Iris pigment epithelial cell (primary cell): Measurements from ENCODE around the gene SEPTIN10.

Experiments used
- DNase-seq: peaks from one replicate; pipeline ENCODE4 v3.0.0-alpha.2; 2011; ENCODE audit warnings: low read depth

SEPTIN10 gene

DNA sequence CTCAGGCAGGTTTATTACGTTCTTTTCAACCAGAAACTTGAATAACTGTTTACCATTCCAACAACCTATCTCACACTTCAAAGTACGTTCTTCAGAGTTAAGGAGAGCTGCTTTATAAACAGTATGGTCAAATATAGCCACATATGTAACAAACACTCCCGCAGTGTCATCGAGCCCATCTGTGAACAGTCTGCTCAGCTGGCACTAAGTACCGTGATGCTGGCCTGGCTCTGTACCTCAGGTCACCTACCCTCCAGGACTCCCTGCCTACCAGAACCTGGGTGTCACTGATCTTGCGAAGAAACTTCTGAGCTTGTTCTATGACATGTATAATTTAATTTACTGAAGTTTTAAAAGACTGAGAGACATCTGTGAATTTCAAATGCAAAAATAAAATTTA, 71.4 kb downstream of the SEPTIN10 start:
- DNase-seq = no peak

DNA sequence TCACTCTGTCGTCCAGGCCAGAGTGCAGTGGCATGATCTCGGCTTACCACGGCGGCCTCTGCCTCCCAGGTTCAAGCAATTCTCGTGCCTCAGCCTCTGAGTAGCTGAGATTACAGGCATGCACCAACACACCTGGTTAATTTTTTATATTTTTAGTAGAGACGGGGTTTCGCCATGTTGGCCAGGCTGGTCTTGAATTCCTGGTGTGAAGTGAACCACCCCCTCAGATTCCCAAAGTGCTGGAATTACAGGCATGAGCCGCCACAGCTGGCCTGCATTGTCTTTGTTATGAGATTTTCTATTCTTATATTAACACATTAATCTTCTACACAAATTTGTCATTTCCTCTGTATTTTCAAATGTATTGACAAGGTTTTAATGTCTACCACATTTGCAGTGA, 75.2 kb downstream of the SEPTIN10 start:
- DNase-seq = no peak

- DNase-seq = peak; percentile 46
Observed at GRCh38 chr2:109537565-109538222, 76.1 kb downstream of the SEPTIN10 start.

DNA sequence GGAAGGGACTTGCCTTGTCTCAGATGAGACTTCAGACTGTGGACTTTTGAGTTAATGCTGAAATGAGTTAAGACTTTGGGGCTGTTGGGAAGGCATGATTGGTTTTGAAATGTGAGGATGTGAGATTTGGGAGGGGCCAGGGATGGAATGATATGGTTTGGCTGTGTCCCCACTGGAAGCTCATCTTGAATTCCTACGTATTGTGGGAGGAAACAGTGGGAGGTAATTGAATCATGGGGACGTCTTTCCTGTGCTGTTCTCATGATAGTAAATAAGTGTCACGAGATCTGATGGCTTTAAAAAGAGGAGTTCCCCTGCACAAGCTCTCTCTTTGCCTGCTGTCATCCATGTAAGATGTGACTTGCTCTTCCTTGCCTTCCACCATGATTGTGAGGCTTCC, 77.2 kb downstream of the SEPTIN10 start:
- DNase-seq = peak; percentile 44

DNA sequence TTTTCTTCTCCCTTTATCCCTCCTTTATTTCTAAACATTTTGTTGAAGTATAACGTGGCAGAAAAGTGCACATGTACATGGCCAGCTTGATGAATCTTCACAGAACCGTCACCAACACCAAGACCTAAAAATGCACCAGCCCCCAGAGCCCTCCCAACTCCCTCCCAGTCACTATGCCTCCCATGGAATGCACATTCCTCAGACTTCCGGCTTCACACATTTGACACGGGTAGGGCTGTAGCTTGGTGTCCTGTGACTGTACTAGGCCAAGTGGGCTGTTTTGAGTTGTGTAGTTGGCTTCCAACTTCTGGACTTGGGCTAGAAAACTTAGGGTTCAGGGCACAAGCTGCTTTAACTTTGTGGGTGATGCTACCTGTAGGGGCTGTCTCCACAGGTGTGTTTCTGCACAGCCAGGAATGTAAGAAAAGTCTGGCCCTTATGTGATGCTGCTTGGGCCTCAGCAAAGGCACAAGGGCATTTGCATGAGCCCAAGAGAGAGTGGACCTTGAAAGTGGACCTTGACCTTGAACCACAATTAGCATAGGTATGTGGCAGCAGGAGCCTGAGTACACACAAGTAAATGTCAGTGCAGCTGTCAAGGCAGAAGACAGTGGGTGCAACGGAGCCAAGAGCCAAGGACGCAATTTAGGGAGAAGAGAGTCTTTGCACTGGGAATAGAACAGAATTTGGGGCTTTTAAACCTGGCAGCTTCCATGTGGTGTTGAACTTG, 78.4 kb downstream of the SEPTIN10 start:
- no peak for DNase-seq

GRCh38 chr2:109533823-109534222, 79.9 kb downstream of the SEPTIN10 start:
- no peak for DNase-seq

- DNase-seq = no peak
Observed at GRCh38 chr2:109532728-109533076, 81.1 kb downstream of the SEPTIN10 start.

DNA sequence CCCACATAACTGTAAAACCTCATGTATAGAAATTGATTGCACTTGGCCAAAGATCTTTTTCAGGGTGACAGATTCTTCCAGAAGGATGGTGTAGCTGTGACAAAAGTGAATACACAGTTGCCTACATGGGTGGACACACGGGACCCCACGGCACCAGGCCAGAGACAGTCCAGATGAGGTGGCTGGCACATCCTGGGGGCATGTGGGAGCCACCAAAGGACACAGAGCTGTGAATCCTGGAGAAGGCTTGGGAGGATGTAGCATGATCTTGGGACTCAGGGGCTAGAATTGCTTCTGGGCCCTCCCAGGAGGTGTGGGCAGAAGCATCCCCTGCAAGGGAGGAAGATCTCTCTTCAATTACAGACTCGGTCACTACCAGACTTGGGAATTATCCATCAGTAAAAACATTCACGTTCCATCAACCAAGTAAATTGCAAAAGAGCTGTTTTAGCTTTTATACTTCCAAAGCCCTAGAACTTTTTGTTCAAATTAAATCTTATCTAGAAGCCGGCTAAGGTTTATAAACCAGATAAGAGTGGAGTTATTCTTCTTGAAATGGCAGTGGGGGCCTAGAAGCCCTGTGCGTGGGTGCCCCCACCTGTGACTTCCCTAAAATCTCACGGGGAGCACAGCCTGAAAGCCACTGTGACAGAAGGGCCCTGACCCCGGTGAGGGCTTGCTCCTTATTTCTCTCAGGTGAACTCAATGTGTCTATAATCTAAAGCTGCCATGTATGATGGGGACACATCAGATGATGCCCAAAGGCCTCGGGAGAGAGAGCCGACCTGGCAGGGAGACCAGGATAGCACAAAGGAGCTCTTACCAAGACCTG, 81.7 kb downstream of the SEPTIN10 start:
- DNase-seq = no peak

- DNase-seq = no peak
Observed at GRCh38 chr2:109531221-109531620, 82.5 kb downstream of the SEPTIN10 start.

GRCh38 chr2:109530712-109531111, 83.1 kb downstream of the SEPTIN10 start:
- no peak for DNase-seq

- no peak for DNase-seq
Observed at GRCh38 chr2:109529532-109530449, 84.0 kb downstream of the SEPTIN10 start.

- no peak for DNase-seq
Observed at GRCh38 chr2:109528811-109529501, 84.8 kb downstream of the SEPTIN10 start.

DNA sequence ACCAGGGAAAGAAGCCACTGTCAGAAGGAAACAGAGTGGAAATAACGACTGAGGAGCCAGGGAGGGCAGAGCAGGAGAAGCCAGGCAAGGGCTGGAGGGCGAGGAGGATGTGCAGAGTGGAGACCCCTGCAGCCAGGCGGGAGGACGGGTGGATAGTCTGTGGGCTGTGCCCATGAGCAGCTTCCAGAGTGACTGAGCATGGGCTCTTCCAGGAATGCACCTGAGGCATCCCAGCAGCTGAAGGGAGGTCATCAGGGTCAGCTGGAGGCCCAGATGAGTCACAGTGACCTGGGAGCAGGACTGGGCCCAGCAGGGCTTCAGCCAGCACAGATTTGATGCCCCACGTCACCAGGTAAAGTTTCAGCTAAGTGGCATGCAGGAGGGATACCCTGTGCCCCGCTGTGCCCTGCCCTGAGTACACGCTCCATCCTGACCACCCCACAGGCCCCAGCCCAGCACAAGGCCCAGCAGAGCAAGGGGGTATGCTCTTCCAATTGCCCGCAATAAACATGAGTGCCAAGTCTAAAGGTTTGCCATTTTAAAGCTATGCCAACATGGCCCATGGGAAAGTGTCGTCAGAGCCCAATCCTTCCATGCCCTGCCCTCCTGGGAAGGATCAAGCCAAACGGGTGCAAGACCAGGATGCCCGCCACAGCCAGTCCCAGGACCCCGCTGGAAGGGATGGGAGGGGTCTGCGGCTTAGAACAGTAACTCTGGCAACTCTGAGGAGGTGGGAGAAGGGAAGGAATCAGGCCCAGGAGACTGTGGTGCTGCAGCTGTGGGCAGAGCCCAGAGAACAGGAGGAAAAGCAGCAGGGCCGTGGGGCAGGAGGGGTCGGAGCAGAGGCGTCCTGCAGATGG, 85.7 kb downstream of the SEPTIN10 start:
- DNase-seq = no peak

DNA sequence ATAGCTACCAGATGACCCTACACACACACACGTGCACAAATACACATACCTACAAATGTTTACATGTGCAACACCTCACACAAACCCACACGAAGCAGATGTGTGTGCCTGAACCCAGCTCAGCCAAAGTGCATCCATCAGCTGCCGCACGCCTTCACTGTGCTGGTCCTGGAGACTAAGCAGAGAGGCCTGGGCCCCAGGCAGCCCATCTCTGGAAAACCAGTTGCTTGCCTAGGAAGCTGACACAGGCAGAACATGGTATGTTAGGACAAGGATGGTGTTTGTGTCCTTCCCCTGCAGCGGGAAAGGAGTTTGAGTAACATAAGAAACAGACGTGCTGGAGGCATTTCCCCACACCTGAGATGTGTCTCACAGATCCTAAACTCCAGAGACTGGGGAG, 86.7 kb downstream of the SEPTIN10 start:
- DNase-seq = no peak

GRCh38 chr2:109526442-109526970, 87.3 kb downstream of the SEPTIN10 start:
- DNase-seq = no peak

GRCh38 chr2:109525836-109526235, 87.9 kb downstream of the SEPTIN10 start:
- no peak for DNase-seq

DNA sequence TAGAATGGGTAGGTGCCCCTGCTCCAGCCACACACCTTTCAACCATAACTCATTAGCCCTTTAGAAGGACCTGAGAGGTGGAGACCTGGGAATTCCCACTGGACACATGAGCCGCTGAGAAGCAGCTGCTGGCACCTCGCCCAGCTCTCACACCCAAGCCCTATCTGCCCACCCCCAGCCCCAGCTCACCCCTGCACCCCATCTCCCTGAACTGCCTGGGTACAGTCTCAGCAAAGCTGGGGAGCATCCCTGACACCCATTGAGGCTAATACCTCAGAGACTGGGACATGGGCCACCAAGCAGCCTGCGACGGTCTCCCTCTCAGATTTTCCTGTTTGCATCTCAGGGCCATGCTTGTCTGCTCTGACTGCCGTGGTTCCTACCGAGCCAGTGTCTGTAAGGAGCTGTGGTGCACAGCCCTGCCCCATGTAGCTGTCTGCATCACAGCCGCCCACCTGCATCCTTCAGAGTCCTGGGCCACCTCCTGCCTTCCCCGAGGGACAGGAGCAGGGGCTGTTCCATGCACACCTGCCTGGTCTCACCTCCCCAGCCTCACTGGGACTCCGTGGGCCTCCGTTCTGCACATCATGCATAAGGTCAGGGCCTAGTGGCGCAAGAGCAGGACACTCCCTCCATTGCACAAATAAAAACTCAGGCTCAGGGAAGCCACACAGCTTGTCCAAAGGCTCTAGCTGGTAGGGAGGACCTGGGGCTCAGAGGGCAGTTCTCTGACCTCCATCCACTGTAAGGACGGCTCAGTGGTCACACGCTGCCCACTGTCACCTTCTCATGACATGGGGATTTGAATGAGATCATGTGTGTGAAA, 90.0 kb downstream of the SEPTIN10 start:
- DNase-seq = no peak

DNA sequence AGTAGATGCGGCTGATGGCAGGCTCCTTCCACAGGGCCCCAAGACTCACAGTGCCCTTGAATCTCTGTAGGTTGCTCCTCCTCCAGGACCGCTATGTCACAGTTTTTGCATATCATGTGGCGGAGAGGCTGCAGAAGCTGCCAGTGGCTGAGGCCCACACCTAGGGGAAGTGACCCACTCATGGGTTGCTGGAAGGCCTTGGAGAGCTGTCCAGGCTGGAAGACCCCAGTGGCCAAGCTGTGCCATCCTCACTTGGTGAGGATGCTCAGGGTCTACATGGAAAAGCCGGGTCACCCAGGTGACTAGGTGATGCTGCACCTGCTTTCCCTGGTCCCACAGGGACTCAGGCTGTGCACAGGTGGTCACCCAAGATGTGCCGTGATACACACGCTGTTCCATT, 90.6 kb downstream of the SEPTIN10 start:
- no peak for DNase-seq

DNA sequence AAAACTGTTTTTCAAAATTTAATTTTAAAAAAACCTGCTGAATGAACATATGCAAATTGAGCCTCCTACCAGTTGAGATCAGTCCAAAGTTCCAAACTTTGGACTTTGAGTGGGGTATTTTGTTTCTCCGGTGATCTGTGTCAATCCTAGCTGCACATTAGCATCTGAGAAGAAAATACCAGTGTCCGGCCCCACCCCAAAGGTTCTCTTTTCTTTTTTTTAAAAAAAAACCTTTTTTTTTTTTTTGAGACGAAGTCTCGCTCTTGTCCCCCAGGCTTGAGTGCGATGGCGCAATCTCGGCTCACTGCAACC, 91.7 kb downstream of the SEPTIN10 start:
- DNase-seq = no peak
